ENCODE results near the gene MYO5B. TPM values are rescaled to one million over a fixed set of nuclear protein-coding genes. Genes with fewer than 3 reads are reported as not detected.

MYO5B gene
- total RNA-seq, 4 donors from 2014 or later: 32.0 to 63.3 (median 46.8) TPM

DNA sequence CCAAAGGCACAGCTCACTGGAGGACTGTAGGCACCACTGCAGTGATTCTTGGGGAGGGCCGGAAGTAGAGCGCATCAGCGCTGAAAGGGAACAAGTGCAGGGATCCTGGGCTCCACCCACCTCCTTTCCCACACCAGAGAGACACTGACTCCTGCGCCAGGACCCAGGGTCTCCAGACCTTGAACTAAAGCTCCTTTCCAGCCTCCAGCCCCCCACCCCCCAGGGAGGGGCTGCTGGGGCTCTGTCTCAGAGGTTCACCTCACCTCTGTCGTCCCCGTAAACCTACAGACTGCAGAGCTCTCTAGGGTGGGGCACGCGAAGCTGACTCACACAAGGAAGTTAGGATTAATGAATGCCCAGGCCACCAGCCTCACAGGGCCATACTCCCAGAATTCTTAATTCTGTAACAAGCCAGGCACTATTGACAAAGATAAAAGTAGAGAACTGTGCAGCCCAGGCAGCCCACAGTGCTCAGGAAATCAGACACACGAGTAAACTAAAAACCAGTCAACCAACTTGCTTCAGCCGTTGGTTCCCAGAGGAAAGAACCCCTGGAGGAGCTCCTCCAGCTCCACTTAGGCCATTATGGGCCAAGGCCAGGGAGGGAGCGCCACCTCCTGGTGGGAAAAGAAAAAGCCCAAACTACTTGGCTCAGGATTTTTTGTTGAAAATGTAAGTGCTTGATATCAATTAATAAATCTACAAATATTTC, 336.5 kb downstream of the MYO5B start:
- H3K4me1 ChIP-seq: peaks cover 0 to 21% (median 8%) of the 10 kb centered on the region in 3 donors
- peak overlapping the region; percentile 3 to 78 (median 40) for H3K27ac ChIP-seq
- H3K9me3 ChIP-seq: no peaks in the 10 kb centered on the region
- DNase-seq: no peak
- no peaks in the 10 kb centered on the region for H3K27me3 ChIP-seq
- peaks cover 0 to 11% (median 0%) of the 10 kb centered on the region in 3 donors for H3K36me3 ChIP-seq
- H3K4me3 ChIP-seq: no peak overlapping the region
- peak; percentile 76 to 94 (median 88) for TF ChIP-seq CTCF (IDR thresholded peaks at IDR 0.05)
- no peak for TF ChIP-seq POLR2A (IDR thresholded peaks at IDR 0.05)
- WGBS, 2 donors: 33 to 45% methylated on average over 3 to 6 of the region's 11 CpGs
- intact Hi-C loops (cut with DNase I): loop anchor here (10.0 kb wide), 1 partner anchor 344 kb away; no protein-coding TSS in a partner anchor

- 59% methylated on average over 2 of the region's 3 CpGs; no CpG with 5 or more reads in 1 of the 2 donors for WGBS, 2 donors
- Histone ChIP-seq H3K27me3 (no peaks in the 10 kb centered on the region), H3K27ac (no peak overlapping the region), H3K4me1 (peaks cover 0 to 21% (median 8%) of the 10 kb centered on the region in 3 donors), H3K9me3 (no peaks in the 10 kb centered on the region), H3K4me3 (no peak overlapping the region), H3K36me3 (peaks cover 0 to 19% (median 0%) of the 10 kb centered on the region in 3 donors)
- intact Hi-C loops (cut with DNase I): loop anchor here (10.0 kb wide), 1 partner anchor 343 kb away; no protein-coding TSS in a partner anchor
- TF ChIP-seq POLR2A (IDR thresholded peaks at IDR 0.05) (no peak), CTCF (IDR thresholded peaks at IDR 0.05) (no peak)
- no peak for DNase-seq
Observed at GRCh38 chr18:49857708-49858107, 337.2 kb downstream of the MYO5B start.

- Histone ChIP-seq H3K36me3 (peaks cover 0 to 27% (median 0%) of the 10 kb centered on the region in 3 donors), H3K27me3 (no peaks in the 10 kb centered on the region), H3K9me3 (no peaks in the 10 kb centered on the region), H3K4me3 (no peak overlapping the region), H3K4me1 (peaks cover 0 to 21% (median 8%) of the 10 kb centered on the region in 3 donors), H3K27ac (no peak overlapping the region)
- 84 to 85% methylated on average over 4 to 5 of the region's 6 CpGs for WGBS, 2 donors
- intact Hi-C loops (cut with DNase I): loop anchor here (10.0 kb wide), 1 partner anchor 342 kb away; no protein-coding TSS in a partner anchor
- no peak for DNase-seq
- TF ChIP-seq CTCF (IDR thresholded peaks at IDR 0.05): no peak
- TF ChIP-seq POLR2A (IDR thresholded peaks at IDR 0.05): no peak
Observed at GRCh38 chr18:49856496-49856895, 338.5 kb downstream of the MYO5B start.

DNA sequence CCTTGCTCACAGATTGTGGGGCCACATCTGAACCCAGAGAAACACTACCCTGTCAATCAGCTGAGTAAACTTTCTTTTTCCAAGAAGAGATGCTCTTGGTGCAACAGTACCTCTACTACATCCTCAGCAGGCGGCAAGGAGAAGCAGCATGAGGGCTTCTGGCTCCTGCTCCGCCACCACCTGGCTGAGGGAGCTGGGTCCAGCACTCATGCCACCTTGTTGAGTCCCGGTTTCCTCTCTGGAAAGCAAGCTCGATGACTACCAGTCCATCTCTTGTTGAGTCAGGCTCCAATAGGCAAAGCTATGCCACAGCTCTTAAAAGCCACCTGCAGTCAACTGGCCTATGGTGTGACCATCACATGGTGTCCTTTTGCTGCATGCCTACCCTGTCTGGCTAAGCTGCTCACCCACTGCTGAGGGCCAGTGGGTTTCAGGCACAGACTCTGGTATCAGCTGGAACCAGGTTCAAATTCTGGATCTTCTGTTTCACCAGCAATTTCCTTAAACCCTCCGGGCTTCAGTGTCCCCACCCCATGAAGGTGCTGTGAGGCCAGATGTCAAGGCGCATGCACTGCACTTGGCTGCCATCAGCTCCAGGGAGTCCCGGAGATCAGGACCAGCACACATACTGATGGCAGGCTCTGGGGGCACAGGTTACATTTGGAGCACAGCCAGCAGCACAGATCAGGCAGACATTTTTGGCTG, 339.1 kb downstream of the MYO5B start:
- Histone ChIP-seq H3K27me3 (no peaks in the 10 kb centered on the region), H3K27ac (no peak overlapping the region), H3K36me3 (peaks cover 0 to 27% (median 0%) of the 10 kb centered on the region in 3 donors), H3K4me1 (peaks cover 0 to 21% (median 8%) of the 10 kb centered on the region in 3 donors), H3K9me3 (no peaks in the 10 kb centered on the region), H3K4me3 (no peak overlapping the region)
- TF ChIP-seq CTCF (IDR thresholded peaks at IDR 0.05) (no peak), POLR2A (IDR thresholded peaks at IDR 0.05) (no peak)
- 85 to 96% methylated on average over 4 to 5 of the region's 7 CpGs for WGBS, 2 donors
- no peak for DNase-seq
- intact Hi-C loops (cut with DNase I): loop anchor here (10.0 kb wide), 1 partner anchor 341 kb away; no protein-coding TSS in a partner anchor

DNA sequence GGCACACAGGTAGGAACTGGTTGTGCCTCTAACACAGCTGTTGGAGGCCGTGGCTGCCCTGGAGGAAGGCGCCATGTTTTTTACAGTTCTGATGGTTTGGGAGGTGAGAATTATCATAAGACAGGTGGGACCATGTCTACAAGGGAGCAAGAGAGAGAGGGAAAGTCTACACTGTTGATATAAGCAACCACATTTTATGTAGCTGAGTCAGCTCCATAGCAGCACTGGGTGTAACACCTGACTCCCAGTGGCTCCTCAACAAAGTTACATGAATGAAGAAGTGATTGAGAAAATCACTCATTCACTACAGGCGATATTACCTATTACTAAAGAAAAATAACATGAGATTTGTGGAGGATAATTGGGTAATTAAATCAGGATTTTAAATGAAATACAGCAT, 340.3 kb downstream of the MYO5B start:
- H3K27me3 ChIP-seq: peaks cover 0 to 4% (median 0%) of the 10 kb centered on the region in 4 donors
- no peaks in the 10 kb centered on the region for H3K9me3 ChIP-seq
- WGBS, 2 donors: 92 to 94% methylated on average over 3 of the region's 3 CpGs
- no peak overlapping the region for H3K27ac ChIP-seq
- intact Hi-C loops (cut with DNase I): loop anchor here (10.0 kb wide), 1 partner anchor 340 kb away; no protein-coding TSS in a partner anchor
- TF ChIP-seq CTCF (IDR thresholded peaks at IDR 0.05) (no peak), POLR2A (IDR thresholded peaks at IDR 0.05) (no peak)
- H3K4me3 ChIP-seq: no peak overlapping the region
- DNase-seq: no peak
- peaks cover 0 to 27% (median 0%) of the 10 kb centered on the region in 3 donors for H3K36me3 ChIP-seq
- peaks cover 0 to 23% (median 9%) of the 10 kb centered on the region in 3 donors for H3K4me1 ChIP-seq

Measured in esophagus squamous epithelium (tissue), 5 donors.